Muscle of arm (tissue), 12 donors: ENCODE data around the gene TMEM116. TPM values are rescaled to one million over a fixed set of nuclear protein-coding genes. Genes with fewer than 3 reads are reported as not detected.
"Not testable (repeated sequence)": the region's sequence is repeated elsewhere in the genome, so short reads cannot be mapped to it uniquely, and the experiment has no call there.

Experiments used
- DNase-seq: peaks from one replicate; pipeline ENCODE4 v3.0.0-alpha.2; 2013
- polyA plus RNA-seq, 12 donors: library from polyadenylated mRNA; unstranded; fragments of 120-200 nt; gene quantifications; one replicate each; pipeline ENCODE4 v1.2.1, GENCODE V29; 2013; ENCODE audit not compliant: insufficient read length in 12 of 12

Gene TMEM116
- polyA plus RNA-seq, 12 donors = 9.5 to 17.7 (median 12.9) TPM; not detected in 1

DNA sequence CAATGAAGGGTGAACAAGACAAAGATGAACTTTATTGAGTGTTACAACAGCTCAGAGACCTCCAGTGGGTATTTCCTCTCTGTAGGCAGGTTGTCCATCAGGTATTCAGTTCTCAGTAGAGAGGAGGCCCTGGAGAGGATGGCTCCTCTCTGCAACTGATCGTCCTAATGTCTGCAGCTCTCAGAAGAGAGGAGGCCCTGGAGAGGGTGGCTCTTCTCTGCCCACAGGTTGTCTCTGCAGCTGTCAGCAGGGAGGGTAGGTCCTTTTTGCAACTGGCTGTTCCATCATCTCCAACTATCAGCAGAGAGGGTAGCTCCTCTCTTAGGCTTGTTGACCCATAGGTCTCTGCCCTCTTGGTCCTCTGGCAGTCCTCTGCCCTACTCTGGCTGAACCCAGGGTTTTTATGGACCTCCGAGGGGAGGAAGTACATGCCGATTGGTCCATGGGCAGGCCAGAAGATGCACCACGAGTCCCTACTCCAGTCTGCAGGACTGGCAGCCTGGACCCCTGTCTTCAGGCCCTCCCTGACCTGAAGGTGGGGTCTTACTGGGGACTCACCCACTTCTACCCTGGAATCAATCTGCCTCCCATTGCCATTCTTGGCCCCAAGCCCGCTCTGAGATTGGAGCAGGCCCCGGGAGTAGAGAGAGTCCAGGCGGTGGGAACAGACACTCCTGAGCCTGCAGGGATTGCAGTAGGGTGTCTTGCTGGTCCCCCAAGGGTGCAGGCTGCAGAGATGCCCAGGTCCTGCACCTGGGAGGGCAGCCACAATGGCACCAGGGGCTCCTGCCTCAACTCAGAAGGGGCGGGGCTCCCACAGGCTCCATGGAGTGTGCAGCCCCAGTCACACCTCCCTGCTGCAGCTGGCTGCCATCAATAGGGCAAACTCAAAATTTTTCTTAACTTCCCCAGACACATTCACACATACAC, 2.3 kb downstream of the TMEM116 start:
- no peak for DNase-seq

DNA sequence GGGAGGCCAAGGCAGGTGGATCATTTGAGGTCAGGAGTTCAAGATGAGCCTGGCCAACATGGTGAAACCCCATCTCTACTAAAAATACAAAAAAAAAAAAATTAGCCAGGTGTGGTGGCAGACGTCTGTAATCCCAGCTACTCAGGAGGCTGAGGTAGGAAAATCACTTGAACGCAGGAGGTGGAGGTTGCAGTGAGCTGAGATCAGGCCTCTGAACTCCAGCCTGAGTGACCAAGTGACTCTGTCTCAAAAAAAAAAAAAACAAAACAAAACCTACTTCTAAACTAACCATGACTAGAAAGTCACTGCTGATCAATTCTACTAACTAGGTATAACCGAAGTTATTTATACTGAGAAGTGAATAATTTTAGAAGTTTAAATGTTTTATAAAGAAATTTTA, 3.4 kb downstream of the TMEM116 start:
- DNase-seq = not testable (repeated sequence)

DNA sequence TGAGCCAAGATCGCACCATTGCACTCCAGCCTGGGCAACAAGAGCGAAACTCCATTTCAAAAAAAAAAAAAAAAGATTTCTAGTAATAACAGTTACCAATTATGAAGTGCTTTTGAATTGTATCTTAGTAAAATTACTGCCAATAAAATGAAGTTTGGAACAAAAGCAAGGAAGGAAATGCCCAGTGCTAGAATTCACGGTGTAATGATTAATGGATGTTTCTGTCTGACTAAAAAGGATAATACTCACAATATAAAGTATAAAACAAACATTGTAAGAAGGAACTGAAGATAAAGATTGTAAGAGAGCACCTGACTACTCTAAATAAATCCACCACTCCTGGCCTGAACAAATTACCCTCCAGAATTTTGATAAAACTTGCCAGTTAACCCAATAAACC, 4.0 kb downstream of the TMEM116 start:
- no peak for DNase-seq

DNA sequence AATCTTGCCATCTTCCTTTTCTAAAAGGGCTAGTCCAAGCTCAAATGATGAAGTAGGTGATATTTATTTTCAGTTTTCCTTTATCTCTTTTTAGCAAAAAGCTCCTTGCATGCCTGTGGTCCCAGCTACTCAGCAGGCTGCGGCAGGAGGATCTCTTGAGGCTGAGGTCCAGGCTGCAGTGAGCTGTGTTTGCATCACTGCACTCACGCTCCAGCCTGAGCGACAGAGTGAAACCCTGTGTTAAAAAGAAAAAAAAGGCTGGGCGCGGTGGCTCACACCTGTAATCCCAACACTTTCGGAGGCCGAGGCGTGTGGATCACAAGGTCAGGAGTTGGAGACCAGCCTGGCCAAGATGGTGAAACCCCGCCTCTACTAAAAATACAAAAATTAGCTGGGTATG, 5.0 kb downstream of the TMEM116 start:
- DNase-seq = no peak

DNA sequence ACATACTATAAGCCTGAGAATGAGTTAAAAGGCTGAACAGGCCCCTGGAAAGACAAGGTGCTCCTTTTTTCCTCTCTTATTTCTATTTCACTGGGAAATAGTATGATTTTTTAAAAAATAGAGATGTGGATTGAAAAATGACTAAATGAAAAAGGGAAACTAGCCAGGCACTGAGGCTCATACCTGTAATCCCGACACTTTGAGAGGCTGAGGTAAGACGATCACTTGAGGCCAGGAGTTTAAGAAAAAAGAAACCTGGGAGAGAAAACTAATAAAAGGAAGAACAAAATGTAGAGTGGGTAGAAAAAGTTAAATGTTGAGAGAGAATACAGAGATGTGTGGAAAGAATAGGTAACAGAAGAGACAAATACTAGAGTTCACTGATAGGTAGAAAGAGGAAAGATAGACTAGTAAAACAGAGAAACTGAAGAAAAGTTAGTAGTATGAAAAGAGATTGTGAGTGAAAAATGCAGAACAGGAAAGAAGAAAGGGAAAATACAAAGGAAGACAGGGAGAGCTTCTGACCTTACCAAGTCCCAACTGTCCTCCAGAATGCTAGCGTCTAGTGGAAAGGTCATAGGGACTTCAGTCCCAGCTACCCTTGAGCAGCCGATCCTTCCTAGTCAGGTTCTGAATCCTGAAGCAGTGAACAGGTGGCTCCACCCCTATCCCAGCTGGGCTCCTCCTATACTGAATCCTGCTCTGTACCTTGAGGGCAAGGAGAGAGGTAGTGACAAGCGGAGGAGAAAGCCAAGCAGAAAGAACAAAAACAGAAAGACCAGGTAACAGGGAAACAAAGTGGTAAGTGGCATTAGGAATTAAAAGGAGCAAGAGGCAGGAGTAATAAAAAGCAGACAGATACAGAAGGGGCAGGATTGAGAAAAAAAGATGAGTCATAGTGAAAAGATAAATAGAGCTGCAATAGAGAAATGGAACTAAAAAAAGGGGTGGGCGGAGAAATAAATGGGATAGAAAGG, 7.3 kb downstream of the TMEM116 start:
- DNase-seq = no peak

DNA sequence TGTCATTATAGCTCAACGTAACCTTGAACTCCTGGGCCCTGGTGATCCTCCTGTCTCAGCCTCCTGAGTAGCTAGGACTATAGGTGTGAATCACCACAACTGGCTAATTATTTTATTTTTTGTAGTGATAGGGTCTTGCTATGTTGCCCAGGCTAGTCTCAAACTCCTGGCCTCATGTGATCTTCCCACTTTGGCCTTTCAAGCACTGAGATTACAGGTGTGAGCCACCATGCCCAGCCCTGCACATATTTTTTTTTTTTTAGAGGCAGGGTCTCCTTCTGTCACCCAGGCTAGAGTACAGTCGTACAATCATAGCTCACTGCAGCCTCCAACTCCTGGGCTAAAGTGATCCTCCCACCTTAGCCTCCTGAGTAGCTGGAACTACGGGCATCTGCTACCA, 8.9 kb downstream of the TMEM116 start:
- no peak for DNase-seq

DNA sequence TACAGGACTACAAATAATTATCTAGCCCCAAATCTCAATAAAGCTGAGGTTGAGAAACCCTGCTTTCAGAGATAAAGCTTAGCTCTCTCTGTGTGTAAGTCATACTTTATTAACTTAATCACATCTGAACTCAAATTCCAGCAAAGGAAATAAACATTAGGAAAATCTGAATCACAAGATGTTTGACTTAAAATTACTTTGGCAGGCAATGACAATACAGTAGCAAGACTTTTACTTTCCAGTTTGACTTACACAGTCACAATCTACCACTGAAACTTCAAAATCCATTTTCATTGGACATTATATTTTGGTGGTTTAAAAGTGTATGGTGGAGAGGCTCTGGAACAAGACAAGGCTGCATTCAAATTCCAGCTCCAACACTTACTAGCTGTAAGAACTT, 11.4 kb downstream of the TMEM116 start:
- DNase-seq = no peak

DNA sequence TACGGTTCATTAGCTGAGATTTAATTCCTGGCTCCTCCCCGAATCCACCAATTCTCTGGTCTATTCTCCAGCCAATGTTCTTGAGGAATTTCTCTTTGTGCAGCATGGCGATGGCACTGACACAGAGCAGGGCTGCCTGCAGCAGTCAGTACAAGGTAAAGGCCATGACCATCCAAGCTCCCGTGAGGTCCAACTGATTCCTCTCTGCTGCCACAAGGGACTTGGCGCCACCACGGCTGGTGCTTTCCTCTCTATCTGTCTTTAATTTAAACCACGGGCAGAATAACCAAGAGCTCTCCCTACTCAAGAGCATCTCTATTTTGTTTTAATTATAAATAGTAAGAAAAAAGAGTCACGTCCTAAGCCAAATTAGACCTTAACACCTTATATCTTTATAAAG, 12.1 kb downstream of the TMEM116 start:
- no peak for DNase-seq

DNA sequence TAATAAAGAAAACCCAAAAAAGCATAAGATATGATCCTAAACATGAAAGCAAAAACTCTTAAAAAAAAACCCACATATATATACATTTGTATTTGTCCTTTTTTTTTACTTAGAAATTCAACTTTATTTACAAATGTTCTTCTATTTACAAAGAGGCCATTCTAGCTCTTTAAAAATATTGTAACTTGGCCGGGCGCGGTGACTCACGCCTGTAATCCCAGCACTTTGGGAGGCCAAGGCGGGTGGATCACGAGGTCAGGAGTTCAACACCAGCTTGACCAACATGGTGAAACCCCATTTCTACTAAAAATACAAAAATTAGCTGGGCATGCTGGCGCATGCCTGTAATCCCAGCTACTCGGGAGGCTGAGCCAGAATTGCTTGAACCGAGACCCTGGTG, 13.8 kb downstream of the TMEM116 start:
- DNase-seq = not testable (repeated sequence)

DNA sequence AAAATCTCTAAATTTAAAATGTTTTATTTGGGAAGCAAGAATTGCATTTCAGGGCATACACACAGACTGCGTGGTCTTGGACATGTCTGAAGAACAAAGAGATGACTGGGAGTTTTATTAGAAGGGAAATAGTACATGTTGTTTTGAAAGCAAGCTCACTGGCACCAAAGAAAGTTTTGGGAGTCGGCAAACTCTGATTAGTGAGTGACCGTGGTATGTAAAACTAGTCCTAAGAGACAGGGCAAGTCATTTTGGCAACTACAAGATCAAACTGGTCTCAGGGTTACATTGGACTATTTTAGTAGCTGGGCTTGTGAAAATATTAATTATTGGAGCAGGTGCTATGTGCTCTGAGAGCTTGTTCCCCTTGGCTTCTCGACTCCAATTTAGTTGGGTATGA, 14.9 kb downstream of the TMEM116 start:
- no peak for DNase-seq

DNA sequence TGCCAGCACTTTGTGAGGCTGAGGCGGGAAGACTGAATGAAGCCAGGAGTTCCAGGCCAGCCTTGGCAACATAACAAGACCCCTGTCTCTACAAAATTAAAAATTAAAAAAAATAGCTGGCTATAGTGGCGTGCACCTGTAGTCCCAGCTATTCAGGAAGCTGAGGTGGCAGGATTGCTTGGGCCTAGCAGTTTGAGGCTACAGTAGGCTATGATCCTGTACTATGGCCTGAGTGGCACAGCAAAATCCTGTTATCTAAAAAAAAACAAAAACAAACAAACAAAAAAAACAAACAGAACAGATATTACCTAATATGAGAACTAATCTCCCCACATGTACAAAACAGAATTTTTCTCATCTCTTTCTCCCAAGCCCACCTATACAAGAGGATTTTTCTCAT, 15.7 kb downstream of the TMEM116 start:
- no peak for DNase-seq

DNA sequence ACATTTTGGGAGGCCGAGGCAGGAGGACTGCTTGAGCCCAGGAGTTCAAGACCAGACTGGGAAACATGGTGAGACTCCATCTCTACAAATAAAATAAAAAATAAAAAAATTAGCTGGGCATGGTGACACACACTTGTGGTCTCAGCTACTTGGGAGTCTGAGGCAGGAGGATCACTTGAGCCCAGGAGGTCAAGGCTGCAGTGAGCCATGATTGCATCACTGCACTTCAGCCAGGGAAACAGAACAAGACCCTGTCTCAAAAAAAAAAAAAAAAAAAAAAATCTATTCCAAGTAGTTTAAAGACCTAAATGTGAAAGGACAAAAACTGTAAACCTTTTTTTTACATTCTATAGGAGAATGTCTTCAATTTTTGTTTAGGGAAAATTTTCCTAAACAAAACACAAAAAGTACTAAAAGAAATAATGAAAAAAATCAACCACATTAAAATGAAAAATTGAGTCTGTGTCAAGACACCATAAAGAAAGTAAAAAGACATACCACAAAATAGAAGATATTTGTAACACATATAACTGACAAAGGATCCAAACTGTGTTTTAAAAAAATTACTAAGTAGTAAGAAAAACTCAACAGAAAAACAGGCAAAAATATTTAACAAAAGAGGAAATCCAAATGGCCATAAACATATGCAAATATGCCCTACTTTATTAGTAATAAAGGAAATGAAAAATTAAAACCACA, 17.0 kb downstream of the TMEM116 start:
- DNase-seq = no peak

DNA sequence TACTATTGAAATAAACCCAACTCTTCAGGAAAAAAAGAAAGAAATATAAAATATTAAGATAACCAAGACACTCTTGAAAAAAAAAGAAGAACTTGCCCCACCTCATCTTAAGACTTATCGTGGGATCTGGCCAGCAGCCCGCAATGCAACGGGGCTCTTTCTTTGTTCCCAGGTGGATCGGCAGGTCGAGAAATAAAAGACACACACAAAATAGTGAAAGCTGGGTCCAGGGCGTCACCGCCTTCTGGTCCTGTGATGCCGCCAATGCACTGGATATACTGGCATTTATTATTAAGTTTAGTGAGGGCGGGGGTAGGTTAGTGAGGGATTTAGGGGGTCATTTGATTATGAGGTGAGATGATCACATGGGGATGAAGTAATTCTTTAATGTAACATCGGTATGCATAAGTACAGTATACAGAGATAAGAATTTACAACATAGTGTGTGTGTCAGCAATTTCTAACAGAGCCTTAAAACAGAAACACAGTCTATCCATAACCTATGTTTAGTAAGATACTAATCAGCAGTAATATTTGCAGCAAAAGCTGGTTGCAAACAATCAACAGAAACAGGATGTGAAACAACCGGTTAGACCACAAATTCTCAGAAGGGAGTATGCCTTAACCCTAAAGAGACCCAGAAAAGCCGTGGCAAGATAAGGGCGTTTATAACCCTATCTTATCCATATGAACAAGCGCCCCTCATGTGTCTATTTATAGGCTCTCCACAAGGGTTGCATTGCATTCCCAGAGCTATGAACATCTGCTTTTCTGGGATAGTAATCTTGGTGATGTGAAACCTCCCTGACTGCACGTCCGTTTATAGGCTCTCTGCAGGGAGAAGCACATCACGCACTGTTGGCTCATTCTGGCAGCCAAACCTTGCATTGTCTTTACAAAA, 18.5 kb downstream of the TMEM116 start:
- DNase-seq = peak; percentile 14

DNA sequence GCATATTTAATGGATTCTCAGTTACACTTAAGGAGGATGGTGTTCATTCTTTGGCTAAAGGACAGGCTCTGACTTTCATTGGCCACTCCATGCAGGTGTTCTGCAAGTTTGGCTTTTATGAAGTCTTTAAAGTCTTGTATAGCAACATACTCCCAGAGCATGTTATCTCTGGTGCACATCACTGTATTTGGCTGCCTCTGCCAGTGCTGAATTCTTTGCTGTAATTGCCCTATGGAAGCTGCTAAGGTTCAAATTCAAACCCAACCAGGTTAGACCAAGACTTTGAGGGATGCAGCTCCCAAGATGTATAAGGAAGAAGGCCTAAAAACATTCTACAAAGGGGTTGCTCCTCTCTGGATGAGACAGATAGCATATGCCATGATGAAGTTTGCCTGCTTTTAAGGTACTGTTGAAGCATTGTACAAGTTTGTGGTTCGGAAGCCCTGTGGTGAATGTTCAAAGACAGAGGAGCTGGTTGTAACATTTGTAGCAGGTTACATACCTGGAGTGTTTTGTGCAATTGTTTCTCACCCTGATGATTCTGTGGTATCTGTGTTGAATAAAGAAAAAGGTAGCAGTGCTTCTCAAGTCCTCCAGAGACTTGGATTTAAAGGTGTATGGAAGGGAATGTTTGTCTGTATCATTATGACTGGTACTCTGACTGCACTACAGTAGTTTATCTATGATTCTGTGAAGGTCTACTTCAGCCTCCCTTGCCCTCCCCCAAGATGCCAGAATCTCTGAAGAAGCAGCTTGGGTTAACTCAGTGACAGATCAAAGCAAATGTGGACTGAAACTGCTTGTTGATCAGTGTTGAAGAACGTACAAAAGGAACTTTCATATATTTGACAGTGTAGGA, 19.4 kb downstream of the TMEM116 start:
- DNase-seq = no peak

DNA sequence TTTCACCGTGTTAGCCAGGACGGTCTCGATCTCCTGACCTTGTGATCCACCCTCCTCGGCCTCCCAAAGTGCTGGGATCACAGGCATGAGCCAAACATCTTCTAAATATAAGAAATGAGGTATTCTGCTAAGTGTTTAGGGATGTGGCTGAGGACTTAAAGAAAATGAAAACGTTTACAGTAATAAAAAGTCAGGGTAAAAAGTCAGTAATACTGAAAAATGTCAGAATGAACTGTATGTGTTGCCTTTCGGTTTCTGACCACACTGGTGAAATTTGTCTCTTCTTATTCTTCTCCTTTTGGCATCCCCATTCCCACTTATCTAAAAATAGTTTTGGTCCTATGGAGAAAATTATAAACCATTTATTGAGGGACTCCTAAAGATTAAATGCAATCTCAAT, 20.5 kb downstream of the TMEM116 start:
- no peak for DNase-seq

DNA sequence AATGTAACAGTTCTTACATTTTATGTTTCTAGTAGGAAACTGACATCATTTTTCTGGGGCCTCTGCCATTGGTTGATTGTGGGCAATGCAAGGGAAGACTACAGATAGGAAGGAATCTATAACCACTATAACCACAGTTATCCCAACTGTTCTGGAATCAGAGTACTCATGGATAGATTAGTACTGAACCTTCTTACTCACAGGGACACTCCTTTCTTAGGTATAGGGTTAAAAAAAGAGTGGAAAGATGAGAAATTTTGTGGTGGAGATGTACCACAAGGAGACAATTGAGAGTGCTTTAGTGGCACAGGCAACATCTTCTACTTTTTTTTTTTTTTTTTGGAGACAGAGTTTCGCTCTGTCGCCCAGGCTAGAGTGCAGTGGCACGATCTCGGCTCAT, 21.0 kb downstream of the TMEM116 start:
- no peak for DNase-seq

DNA sequence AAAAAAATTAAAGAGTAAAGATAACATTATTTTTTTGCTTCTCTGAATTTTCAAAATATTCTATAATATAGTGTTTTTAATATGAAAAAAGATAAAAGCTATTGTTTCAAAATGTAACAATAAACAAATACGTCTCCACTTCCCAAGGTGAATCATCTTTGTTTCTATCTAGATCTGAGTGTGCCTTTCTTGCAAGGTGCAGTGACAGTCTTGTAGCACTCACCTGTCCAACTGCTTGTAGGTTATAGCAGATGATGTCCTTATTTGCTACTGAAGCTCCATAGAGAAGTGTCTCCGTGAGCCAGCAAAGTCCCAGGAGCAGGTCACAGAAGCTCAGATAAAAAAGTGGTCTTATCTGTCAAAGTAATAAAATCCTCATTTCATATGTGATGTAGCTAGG, 21.4 kb downstream of the TMEM116 start:
- DNase-seq = no peak

DNA sequence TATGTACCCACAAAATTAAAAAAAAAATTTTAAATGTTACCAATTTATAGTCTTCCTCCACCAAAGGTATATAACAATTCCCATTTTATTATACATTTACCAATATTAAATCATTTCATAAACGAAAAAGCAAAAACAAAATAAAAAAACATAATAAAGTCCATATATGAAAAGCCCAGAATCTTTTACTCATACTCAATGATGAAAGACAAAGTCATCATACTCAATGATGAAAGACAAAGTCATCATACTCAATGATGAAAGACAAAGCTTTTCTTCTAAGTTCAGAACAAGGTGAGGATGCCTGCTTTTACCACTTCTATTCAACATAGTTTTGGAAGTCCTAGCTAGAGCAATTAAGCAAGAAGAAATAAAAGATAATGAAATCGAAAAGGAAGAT, 28.1 kb downstream of the TMEM116 start:
- no peak for DNase-seq

DNA sequence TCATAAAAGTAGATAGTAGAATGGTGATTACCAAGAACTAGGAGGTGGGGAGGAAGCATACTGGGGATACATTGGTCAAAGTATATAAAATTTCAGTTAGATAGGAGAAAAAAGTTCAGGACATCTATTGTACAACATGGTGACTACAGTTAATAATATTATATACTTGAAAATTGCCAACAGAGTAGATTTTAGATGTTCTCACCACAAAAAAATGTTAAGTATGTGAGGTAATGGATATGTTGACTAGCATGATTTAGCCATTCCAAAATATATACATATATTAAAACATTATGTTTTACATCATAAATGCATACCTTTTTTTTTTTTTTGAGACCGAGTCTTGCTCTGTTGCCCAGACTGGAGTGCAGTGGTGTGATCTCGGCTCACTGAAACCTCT, 31.0 kb downstream of the TMEM116 start:
- DNase-seq = no peak

DNA sequence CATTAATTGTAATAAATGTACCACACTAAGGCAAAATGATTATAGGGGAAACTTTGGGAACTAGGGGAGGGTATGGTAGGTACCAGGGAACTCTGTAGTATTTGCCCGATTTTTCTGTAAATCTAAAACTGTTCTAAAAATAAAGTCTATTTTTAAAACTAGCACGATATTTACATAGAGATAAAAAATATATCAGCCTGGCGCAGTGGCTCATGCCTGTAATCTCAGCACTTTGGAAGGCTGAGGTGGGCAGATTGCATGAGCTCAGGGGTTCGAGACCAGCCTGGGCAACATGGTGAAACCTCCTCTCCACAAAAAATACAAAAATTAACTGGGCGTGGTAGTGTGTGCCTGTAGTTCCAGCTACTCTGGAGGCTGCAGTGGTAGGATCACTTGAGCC, 32.4 kb downstream of the TMEM116 start:
- no peak for DNase-seq
